Measurements from ENCODE around the gene ASCL5.

ASCL5 gene

DNA sequence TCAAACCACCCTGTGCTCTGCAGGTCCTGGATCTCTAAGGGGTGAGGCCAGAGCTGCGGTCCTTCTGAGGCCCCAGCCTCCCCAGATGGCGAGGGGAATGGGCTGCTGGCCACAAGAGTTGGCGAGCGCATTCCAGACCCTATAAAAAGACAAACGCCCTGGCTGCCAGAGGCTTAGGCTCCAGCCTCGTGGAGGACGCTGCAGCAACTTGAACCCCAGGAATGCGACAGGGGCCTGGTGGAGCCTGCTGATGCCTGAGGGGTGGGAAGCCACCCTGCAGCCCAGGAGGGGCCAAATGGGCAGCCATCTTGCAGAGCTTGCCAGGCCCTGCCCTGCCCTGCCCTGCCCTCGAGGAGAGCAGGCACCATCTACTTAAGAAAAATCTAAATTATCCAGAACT lies 23.3 kb downstream of the ASCL5 start:
- Histone ChIP-seq H3K36me3 (ENCODE audit: insufficient read depth, low read length) (no peaks in the 10 kb centered on the region), H3K9ac (ENCODE audit: insufficient read length) (no peak overlapping the region), H3K9me3 (ENCODE audit: low read depth, low read length) (no peaks in the 10 kb centered on the region), H3K4me3 (no peak overlapping the region), H3K27ac (no peak overlapping the region)
- no peak for TF ChIP-seq EZH2 (IDR thresholded peaks at IDR 0.05)
- no peak for TF ChIP-seq POLR2AphosphoS5 (IDR thresholded peaks at IDR 0.05; ENCODE audit: borderline replicate concordance, low read depth, low read length)
- no peak for TF ChIP-seq FOXP2 (optimal IDR thresholded peaks at IDR 0.05; ENCODE audit: control extremely low read depth, extremely low read length, insufficient read depth)
- no peak for DNase-seq (ENCODE audit: low read depth, low spot score)

DNA sequence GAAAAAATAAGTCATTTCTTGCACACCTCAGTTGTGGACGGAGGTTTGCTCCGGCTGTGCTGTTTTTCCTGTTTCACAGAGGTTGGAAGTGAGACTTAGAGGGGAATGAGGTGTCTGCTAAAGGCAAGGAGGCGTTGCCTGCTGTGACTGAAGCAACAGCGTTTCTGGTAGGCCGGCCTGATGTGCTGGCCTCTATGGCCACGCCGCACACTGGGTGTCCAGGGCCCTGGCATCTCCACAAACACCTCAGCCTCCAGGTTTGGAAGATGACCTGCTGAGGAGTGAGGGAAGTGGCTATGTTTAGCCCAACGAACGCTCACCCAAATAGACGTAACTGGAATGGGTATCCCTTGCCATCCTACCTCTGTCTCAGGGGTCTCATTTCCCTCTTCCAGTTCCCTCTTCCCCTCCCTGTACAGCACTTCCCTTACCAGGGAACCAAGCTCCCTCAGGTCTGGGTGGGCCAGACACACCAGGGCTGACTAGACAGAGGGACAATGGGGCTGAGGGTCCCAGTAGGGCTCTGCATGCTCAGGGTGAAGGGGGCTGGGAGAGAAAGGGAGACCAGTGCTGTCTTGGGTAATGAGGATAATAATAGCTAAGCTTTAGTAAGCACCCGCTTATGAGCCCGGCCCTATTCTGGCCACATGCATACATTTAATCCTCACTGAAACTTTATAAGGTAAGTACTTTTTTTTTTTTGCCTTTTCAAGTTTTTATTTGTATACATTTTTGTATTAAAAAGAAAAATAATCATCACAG lies 26.6 kb downstream of the ASCL5 start:
- DNase-seq (ENCODE audit: low read depth, low spot score) = no peak
- Histone ChIP-seq H3K27ac (no peak overlapping the region), H3K4me3 (no peak overlapping the region), H3K9me3 (ENCODE audit: low read depth, low read length) (no peaks in the 10 kb centered on the region), H3K9ac (ENCODE audit: insufficient read length) (no peak overlapping the region), H3K36me3 (ENCODE audit: insufficient read depth, low read length) (no peaks in the 10 kb centered on the region)
- no peak for TF ChIP-seq FOXP2 (optimal IDR thresholded peaks at IDR 0.05; ENCODE audit: control extremely low read depth, extremely low read length, insufficient read depth)
- no peak for TF ChIP-seq EZH2 (IDR thresholded peaks at IDR 0.05)
- TF ChIP-seq POLR2AphosphoS5 (IDR thresholded peaks at IDR 0.05; ENCODE audit: borderline replicate concordance, low read depth, low read length) = no peak

DNA sequence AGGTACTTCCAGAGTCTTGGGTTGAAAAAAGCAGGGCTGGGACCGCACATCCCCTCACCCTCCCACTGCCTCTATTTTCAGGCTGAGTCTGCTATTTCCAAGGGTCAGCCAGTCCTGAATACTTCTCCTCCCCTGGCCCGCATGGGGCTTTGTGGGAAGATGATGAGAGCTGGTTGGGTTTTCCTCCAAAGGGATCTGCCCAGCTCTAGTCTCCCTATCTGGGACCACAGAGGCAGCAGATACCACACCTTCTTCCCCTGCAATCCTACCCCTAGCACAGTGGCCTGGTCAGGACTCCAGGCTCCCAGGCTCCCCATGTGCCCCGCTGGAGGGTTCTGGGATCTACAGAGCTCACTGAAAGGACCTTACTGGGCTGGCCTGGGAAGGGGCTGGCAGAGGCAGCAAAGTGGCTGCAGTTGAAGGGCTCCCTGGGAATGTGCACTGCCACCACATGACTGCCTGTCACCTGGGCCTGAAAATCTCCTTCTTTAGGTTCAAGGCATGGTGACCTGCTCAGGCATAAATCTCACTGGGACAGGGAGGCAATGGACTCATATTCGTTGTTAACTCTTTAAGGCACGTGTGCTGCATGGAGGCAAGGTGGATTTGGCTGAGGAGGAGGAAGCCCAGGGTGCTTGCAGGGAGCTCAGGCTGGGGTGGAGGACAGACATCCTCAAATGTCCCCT lies 27.8 kb downstream of the ASCL5 start:
- Histone ChIP-seq H3K36me3 (ENCODE audit: insufficient read depth, low read length) (no peaks in the 10 kb centered on the region), H3K9me3 (ENCODE audit: low read depth, low read length) (no peaks in the 10 kb centered on the region), H3K27ac (no peak overlapping the region), H3K9ac (ENCODE audit: insufficient read length) (no peak overlapping the region), H3K4me3 (no peak overlapping the region)
- no peak for DNase-seq (ENCODE audit: low read depth, low spot score)
- no peak for TF ChIP-seq POLR2AphosphoS5 (IDR thresholded peaks at IDR 0.05; ENCODE audit: borderline replicate concordance, low read depth, low read length)
- TF ChIP-seq FOXP2 (optimal IDR thresholded peaks at IDR 0.05; ENCODE audit: control extremely low read depth, extremely low read length, insufficient read depth) = no peak
- TF ChIP-seq EZH2 (IDR thresholded peaks at IDR 0.05) = no peak

DNA sequence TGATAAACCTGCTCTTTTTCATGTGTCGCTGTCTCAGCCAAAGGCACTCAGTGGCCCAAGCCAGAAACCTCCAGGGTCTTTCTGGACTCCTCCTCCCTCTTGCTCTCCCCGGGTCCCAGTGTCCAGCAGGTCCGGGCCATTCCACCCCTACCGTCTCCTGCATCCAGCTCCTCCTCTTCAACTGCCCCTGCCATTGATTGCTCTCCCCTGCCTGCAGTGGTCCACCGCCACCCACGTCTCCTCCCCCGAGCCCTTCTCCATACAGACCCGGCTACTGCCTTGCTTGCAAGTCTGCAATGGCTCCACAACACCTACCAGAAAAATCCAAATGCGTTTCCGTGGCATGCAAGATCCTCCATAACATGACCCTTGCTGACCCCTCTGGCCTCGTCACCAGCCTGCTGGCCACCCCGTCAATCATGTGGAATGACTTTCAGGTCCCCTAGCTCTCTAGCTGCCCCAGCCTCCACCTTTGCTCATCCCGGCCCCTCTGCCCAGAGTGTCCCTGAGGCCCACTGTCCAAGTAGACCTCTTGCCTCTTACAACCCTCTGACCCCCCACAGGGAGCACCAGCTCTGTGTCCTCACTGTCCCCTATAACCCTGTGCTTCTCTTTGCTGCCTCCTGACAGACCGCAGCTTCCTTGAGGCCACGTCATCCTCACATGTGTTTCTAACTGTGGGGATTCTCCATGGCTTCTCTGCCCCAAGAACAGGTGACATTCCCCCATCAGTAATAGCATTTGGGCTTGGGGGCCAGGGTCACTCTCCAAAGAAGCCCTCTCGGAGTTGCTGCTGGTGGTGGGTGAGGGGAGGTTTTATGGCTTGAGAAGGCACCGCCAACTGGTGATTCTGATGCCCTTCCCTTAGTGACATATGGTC lies 29.8 kb downstream of the ASCL5 start:
- no peak overlapping the region for H3K9ac ChIP-seq (ENCODE audit: insufficient read length)
- H3K27ac ChIP-seq = no peak overlapping the region
- DNase-seq (ENCODE audit: low read depth, low spot score) = no peak
- no peak overlapping the region for H3K4me3 ChIP-seq
- no peaks in the 10 kb centered on the region for H3K36me3 ChIP-seq (ENCODE audit: insufficient read depth, low read length)
- TF ChIP-seq POLR2AphosphoS5 (IDR thresholded peaks at IDR 0.05; ENCODE audit: borderline replicate concordance, low read depth, low read length) = no peak
- TF ChIP-seq EZH2 (IDR thresholded peaks at IDR 0.05) = no peak
- TF ChIP-seq FOXP2 (optimal IDR thresholded peaks at IDR 0.05; ENCODE audit: control extremely low read depth, extremely low read length, insufficient read depth) = no peak
- H3K9me3 ChIP-seq (ENCODE audit: low read depth, low read length) = no peaks in the 10 kb centered on the region

DNA sequence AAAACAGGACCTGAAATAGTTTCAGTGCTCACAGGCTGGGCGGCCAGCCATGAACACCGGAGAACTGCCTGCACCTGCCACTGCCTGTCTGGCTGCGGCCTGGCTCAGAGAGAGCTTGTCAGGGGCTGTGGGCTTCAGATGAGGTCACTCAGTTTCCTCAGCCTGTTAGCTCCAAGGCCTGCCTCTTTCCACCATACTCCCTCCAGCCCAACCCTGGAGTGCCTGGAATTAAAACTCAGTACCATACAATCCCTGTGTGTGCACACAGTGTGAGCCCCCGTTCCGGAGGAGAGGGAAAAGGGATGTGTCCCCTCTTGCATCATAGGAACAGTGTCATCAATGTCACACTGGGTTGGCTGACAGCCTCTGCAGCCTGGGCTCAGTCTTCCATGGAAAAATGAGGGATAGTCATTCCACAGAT lies 30.9 kb downstream of the ASCL5 start:
- Histone ChIP-seq H3K9ac (ENCODE audit: insufficient read length) (no peak overlapping the region), H3K27ac (no peak overlapping the region), H3K36me3 (ENCODE audit: insufficient read depth, low read length) (no peaks in the 10 kb centered on the region), H3K9me3 (ENCODE audit: low read depth, low read length) (no peaks in the 10 kb centered on the region), H3K4me3 (no peak overlapping the region)
- TF ChIP-seq POLR2AphosphoS5 (IDR thresholded peaks at IDR 0.05; ENCODE audit: borderline replicate concordance, low read depth, low read length) (no peak), EZH2 (IDR thresholded peaks at IDR 0.05) (no peak), FOXP2 (optimal IDR thresholded peaks at IDR 0.05; ENCODE audit: control extremely low read depth, extremely low read length, insufficient read depth) (no peak)
- DNase-seq (ENCODE audit: low read depth, low spot score) = no peak

DNA sequence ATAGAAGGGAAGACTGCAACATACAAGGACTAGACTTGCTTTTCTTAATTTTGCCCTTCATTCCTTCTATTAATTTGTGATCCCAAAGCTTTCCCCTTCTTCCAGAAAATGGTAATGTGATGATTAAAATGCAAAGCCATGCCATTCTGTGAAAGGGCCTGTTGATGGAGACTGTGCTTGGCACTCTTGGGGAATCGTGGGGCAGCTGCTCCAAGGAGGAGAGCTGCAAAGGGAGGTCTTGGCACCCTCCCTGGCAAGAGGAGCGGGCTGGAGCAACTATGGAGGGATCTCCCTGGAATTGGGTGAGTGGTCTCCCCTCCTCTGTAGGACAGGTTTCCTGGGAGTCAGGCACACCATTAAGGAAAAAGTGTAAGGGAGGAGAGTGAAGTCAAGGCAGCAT lies 31.4 kb downstream of the ASCL5 start:
- H3K36me3 ChIP-seq (ENCODE audit: insufficient read depth, low read length) = no peaks in the 10 kb centered on the region
- H3K9me3 ChIP-seq (ENCODE audit: low read depth, low read length) = no peaks in the 10 kb centered on the region
- no peak overlapping the region for H3K4me3 ChIP-seq
- H3K27ac ChIP-seq = no peak overlapping the region
- DNase-seq (ENCODE audit: low read depth, low spot score) = no peak
- no peak overlapping the region for H3K9ac ChIP-seq (ENCODE audit: insufficient read length)
- TF ChIP-seq POLR2AphosphoS5 (IDR thresholded peaks at IDR 0.05; ENCODE audit: borderline replicate concordance, low read depth, low read length) (no peak), EZH2 (IDR thresholded peaks at IDR 0.05) (no peak), FOXP2 (optimal IDR thresholded peaks at IDR 0.05; ENCODE audit: control extremely low read depth, extremely low read length, insufficient read depth) (no peak)

DNA sequence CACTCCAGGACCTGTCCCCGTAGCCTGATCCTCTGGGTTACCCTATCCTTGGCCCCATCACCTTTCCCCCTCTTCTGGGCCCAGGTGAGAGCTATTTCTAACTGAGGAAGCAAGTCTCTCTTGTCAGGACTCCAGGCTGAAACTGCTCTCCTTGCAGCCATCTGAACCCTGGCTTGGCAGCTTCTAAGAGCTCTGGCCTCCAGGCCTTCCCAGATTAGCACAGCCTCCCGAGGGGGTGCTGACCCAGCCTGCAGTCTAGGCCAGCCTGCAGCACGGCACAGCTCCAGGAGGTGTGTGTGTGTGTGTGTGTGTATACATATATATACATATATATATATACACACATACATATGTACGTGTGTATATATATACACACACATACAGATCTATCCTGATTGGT lies 32.2 kb downstream of the ASCL5 start:
- Histone ChIP-seq H3K4me3 (no peak overlapping the region), H3K27ac (no peak overlapping the region), H3K9me3 (ENCODE audit: low read depth, low read length) (no peaks in the 10 kb centered on the region), H3K9ac (ENCODE audit: insufficient read length) (no peak overlapping the region), H3K36me3 (ENCODE audit: insufficient read depth, low read length) (no peaks in the 10 kb centered on the region)
- no peak for TF ChIP-seq FOXP2 (optimal IDR thresholded peaks at IDR 0.05; ENCODE audit: control extremely low read depth, extremely low read length, insufficient read depth)
- no peak for TF ChIP-seq POLR2AphosphoS5 (IDR thresholded peaks at IDR 0.05; ENCODE audit: borderline replicate concordance, low read depth, low read length)
- TF ChIP-seq EZH2 (IDR thresholded peaks at IDR 0.05) = no peak
- DNase-seq (ENCODE audit: low read depth, low spot score) = no peak

DNA sequence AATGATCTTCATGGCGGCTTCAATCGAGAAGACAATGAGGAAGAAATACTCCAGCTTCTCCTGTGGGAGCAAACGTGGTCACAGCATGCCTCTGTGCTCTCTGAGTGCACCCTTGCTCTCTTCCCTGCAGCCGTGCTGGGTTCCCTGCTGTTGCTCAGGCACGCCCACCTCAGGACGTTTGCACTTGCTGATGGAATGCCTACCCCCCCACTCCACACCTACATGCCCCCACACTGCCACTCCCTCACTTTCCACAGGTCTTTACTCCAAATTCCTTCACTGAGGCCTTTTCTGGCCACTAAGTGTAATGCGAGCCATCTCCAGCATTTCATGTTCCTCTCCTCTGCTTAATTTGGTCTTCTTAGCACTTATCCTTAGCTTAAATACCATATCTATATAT lies 33.0 kb downstream of the ASCL5 start:
- H3K9ac ChIP-seq (ENCODE audit: insufficient read length) = no peak overlapping the region
- no peak overlapping the region for H3K4me3 ChIP-seq
- no peak overlapping the region for H3K27ac ChIP-seq
- no peak for TF ChIP-seq POLR2AphosphoS5 (IDR thresholded peaks at IDR 0.05; ENCODE audit: borderline replicate concordance, low read depth, low read length)
- no peak for TF ChIP-seq EZH2 (IDR thresholded peaks at IDR 0.05)
- TF ChIP-seq FOXP2 (optimal IDR thresholded peaks at IDR 0.05; ENCODE audit: control extremely low read depth, extremely low read length, insufficient read depth) = no peak
- H3K36me3 ChIP-seq (ENCODE audit: insufficient read depth, low read length) = no peaks in the 10 kb centered on the region
- H3K9me3 ChIP-seq (ENCODE audit: low read depth, low read length) = no peaks in the 10 kb centered on the region
- DNase-seq (ENCODE audit: low read depth, low spot score) = no peak
